SKM-1 treated with dmso at 0.1 percent for 144 hours (cell line): ENCODE results near the gene ZNF462.

Experiments used
- DNase-seq: peaks from one replicate; lab custom pipeline; 2025; ENCODE audit not compliant: unreplicated experiment; lab: John Stamatoyannopoulos, UW

ZNF462 gene

GRCh38 chr9:107049803-107050184, 186.8 kb downstream of the ZNF462 start:
- no peak for DNase-seq

GRCh38 chr9:107051392-107051791, 188.4 kb downstream of the ZNF462 start:
- DNase-seq = no peak

GRCh38 chr9:107054146-107054545, 191.2 kb downstream of the ZNF462 start:
- no peak for DNase-seq

GRCh38 chr9:107059220-107059619, 196.3 kb downstream of the ZNF462 start:
- no peak for DNase-seq

GRCh38 chr9:107060062-107060461, 197.1 kb downstream of the ZNF462 start:
- DNase-seq = peak; percentile 1
